H9 (cell line): ENCODE results near the gene DEPDC5. TPM values are rescaled to one million over a fixed set of nuclear protein-coding genes. Genes with fewer than 3 reads are reported as not detected.

Source experiments
- DNase-seq: peaks from one replicate; pipeline ENCODE4 v3.0.0-alpha.2; 2017
- H2AFZ ChIP-seq: one replicate; pipeline ENCODE4 v1.6.1; 2013; ENCODE audit warnings: mild to moderate bottlenecking, low read length, control low read depth, moderate library complexity
- H2AK5ac ChIP-seq: 2 replicates; pipeline ENCODE4 v1.6.1; 2013; ENCODE audit warnings: low read length, control low read depth, mixed read lengths; ENCODE audit not compliant: insufficient read length
- H2BK120ac ChIP-seq: one replicate; pipeline ENCODE4 v1.6.1; 2013; ENCODE audit warnings: low read depth, mild to moderate bottlenecking, low read length, control low read depth, inconsistent platforms; ENCODE audit not compliant: poor library complexity, severe bottlenecking
- H2BK12ac ChIP-seq: 2 replicates; pipeline ENCODE4 v1.6.1; 2013; ENCODE audit warnings: low read length, control low read depth, mixed read lengths, low read depth; ENCODE audit not compliant: insufficient read length
- H2BK15ac ChIP-seq: 2 replicates; pipeline ENCODE4 v1.6.1; 2013; ENCODE audit warnings: low read depth, low read length, control low read depth
- H2BK20ac ChIP-seq: one replicate; pipeline ENCODE4 v1.6.1; 2013; ENCODE audit warnings: low read depth, mild to moderate bottlenecking, low read length, control low read depth, inconsistent platforms; ENCODE audit not compliant: poor library complexity, severe bottlenecking
- H2BK5ac ChIP-seq: 2 replicates; pipeline ENCODE4 v1.6.1; 2013; ENCODE audit warnings: low read length, control low read depth, mixed read lengths; ENCODE audit not compliant: insufficient read length
- H3K14ac ChIP-seq: 2 replicates; pipeline ENCODE4 v1.6.1; 2013; ENCODE audit warnings: low read length, control low read depth; ENCODE audit not compliant: insufficient read depth
- H3K18ac ChIP-seq: 2 replicates; pipeline ENCODE4 v1.6.1; 2013; ENCODE audit warnings: low read depth, mild to moderate bottlenecking, mixed read lengths, low read length, control low read depth; ENCODE audit not compliant: insufficient read length
- H3K23ac ChIP-seq: 2 replicates; pipeline ENCODE4 v1.6.1; 2013; ENCODE audit warnings: low read length, control low read depth, mixed read lengths, low read depth; ENCODE audit not compliant: insufficient read length
- H3K23me2 ChIP-seq: 2 replicates; pipeline ENCODE4 v1.6.1; 2013; ENCODE audit warnings: low read depth, mild to moderate bottlenecking, mixed read lengths, low read length, control low read depth; ENCODE audit not compliant: insufficient read length, poor library complexity, severe bottlenecking
- H3K27ac ChIP-seq: 2 replicates; pipeline ENCODE4 v1.5.1; 2013; ENCODE audit warnings: low read length, control low read depth, mixed read lengths, low read depth; ENCODE audit not compliant: insufficient read length
- H3K27me3 ChIP-seq: 2 replicates; pipeline ENCODE4 v1.6.1; 2013; ENCODE audit warnings: low read length, control low read depth, inconsistent platforms; ENCODE audit not compliant: insufficient read depth
- H3K4ac ChIP-seq: 2 replicates; pipeline ENCODE4 v1.6.1; 2013; ENCODE audit warnings: low read depth, mild to moderate bottlenecking, control low read depth, inconsistent platforms, low read length, moderate library complexity
- H3K4me1 ChIP-seq: 2 replicates; pipeline ENCODE4 v1.6.1; 2013; ENCODE audit warnings: low read length, control low read depth, inconsistent platforms; ENCODE audit not compliant: insufficient read depth
- H3K4me2 ChIP-seq: 2 replicates; pipeline ENCODE4 v1.6.1; 2013; ENCODE audit warnings: low read length, control low read depth, mixed read lengths; ENCODE audit not compliant: insufficient read length, insufficient read depth
- H3K56ac ChIP-seq: 2 replicates; pipeline ENCODE4 v1.6.1; 2013; ENCODE audit warnings: low read depth, mild to moderate bottlenecking, mixed read lengths, low read length, control low read depth; ENCODE audit not compliant: insufficient read length
- H3K79me1 ChIP-seq: 2 replicates; pipeline ENCODE4 v1.6.1; 2013; ENCODE audit warnings: low read depth, mild to moderate bottlenecking, moderate library complexity, low read length, control low read depth, inconsistent platforms; ENCODE audit not compliant: insufficient read depth, poor library complexity, severe bottlenecking
- H3K79me2 ChIP-seq: 2 replicates; pipeline ENCODE4 v1.6.1; 2013; ENCODE audit warnings: low read length, control low read depth, inconsistent platforms; ENCODE audit not compliant: insufficient read depth
- H3K9ac ChIP-seq: 2 replicates; pipeline ENCODE4 v1.6.1; 2013; ENCODE audit warnings: low read length, control low read depth, mixed read lengths; ENCODE audit not compliant: insufficient read length; ENCODE audit errors: extremely low read depth
- H3K9me3 ChIP-seq: one replicate; pipeline ENCODE4 v1.6.1; 2013; ENCODE audit warnings: low read depth, low read length, inconsistent platforms; ENCODE audit not compliant: control insufficient read depth
- H3T11ph ChIP-seq: one replicate; pipeline ENCODE4 v1.6.1; 2013; ENCODE audit warnings: mild to moderate bottlenecking, low read length, control low read depth, inconsistent platforms
- H4K20me1 ChIP-seq: one replicate; pipeline ENCODE4 v1.6.1; 2013; ENCODE audit not compliant: control insufficient read depth, insufficient read length, insufficient read depth
- H4K5ac ChIP-seq: 2 replicates; pipeline ENCODE4 v1.6.1; 2013; ENCODE audit warnings: low read depth, mild to moderate bottlenecking, mixed read lengths, low read length, control low read depth; ENCODE audit not compliant: insufficient read length
- H4K8ac ChIP-seq: replicated peaks from 2 replicates; pipeline ENCODE4 v1.6.1; 2013; ENCODE audit warnings: low read length, control low read depth, mixed read lengths, low read depth; ENCODE audit not compliant: insufficient read length
- H4K91ac ChIP-seq: 2 replicates; pipeline ENCODE4 v1.6.1; 2013; ENCODE audit warnings: low read depth, mild to moderate bottlenecking, moderate library complexity, mixed read lengths, low read length, control low read depth; ENCODE audit not compliant: insufficient read length
- H3K27ac Mint-ChIP-seq, 3 experiments: 2 replicates in 2 of 3; 3 replicates in 1 of 3; pipeline ENCODE4 v1.8.0; 2020 to 2021; ENCODE audit warnings: mixed read lengths in 3 of 3, mild to moderate bottlenecking in 1 of 3, moderate library complexity in 1 of 3
- H3K27me3 Mint-ChIP-seq: 2 replicates; pipeline ENCODE4 v1.8.0; 2021; ENCODE audit warnings: low read depth, mild to moderate bottlenecking, moderate library complexity, mixed read lengths
- H3K36me3 Mint-ChIP-seq, 3 experiments: 2 replicates in 2 of 3; 3 replicates in 1 of 3; pipeline ENCODE4 v1.8.0; 2020 to 2021; ENCODE audit warnings: low read depth in 3 of 3, mixed read lengths in 3 of 3; ENCODE audit not compliant: insufficient read depth in 1 of 3
- H3K4me1 Mint-ChIP-seq, 2 experiments: 2 replicates each; pipeline ENCODE4 v1.8.0; 2020; ENCODE audit warnings: mixed read lengths in 2 of 2
- H3K4me3 Mint-ChIP-seq, 2 experiments: 2 replicates in 1 of 2; 3 replicates in 1 of 2; pipeline ENCODE4 v1.8.0; 2020 to 2021; ENCODE audit warnings: mild to moderate bottlenecking in 2 of 2, mixed read lengths in 2 of 2, moderate library complexity in 1 of 2
- H3K9me3 Mint-ChIP-seq, 2 experiments: 2 replicates in 1 of 2; 3 replicates in 1 of 2; pipeline ENCODE4 v1.8.0; 2020; ENCODE audit warnings: mild to moderate bottlenecking in 2 of 2, mixed read lengths in 2 of 2, moderate library complexity in 1 of 2
- WGBS: extraction: QIAGEN DNeasy Blood & Tissue Kit; methylation state at CpG from one replicate; pipeline ENCODE4 v1.1.7; 2013; ENCODE audit warnings: missing lambda C conversion rate, low lambda C conversion rate, mixed read lengths; ENCODE audit not compliant: insufficient read length; ENCODE audit errors: extremely low coverage; 5-methylcytosine and 5-hydroxymethylcytosine counted together
- total RNA-seq: library from RNA; stranded (reverse); gene quantifications from 2 replicates; pipeline ENCODE4 v1.2.1, GENCODE V29; 2021
- TF ChIP-seq, protein P1 (sequence below): fragments of 200-600 bp; sonication (generic); conservative IDR thresholded peaks from 3 replicates; pipeline ENCODE4 v1.8.0; 2021; ENCODE audit warnings: antibody characterized with exemption, mild to moderate bottlenecking

Gene DEPDC5
- total RNA-seq, 1 experiment from 2014 or later: 29.2 TPM

DNA sequence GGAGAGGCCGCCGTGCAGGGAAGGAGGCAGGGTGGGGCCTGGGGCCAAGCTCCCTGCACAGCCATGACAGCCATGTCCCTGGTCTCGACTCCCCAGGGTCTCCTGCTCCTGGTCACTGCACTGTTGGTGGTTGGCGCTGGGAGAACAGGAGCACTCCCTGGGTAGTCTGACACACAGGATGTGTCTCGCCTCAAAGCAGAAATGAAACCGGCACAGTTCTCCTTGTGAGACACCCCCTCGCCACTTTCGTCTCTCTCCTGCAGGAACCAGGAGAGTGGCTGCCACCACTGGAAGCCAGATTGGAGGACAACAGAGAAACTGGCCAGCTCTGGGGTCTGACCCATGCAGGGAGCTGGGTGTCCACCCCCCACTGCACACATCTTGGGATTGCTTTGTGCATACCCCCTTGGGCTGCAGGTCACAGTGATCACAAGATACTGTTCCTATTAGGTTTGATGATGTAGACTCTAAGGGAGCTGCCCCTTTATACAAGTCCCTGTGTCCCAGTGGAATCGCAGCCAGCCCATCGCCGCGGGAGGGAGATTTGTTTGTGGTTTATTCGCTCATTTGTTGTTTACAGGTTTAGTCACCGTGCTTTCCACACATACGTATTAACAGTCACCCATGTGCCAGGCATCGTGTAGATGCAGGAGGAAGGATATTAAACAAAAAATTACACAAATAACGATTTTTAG lies 163.6 kb downstream of the DEPDC5 start:
- Mint-ChIP-seq H3K9me3 (no peaks in the 10 kb centered on the region), H3K27ac (peak overlapping the region in 2 of 3 experiments; percentile 7 to 9; a peak in 3 of 7 replicates), H3K4me3 (no peak overlapping the region), H3K27me3 (peaks cover 1% of the 10 kb centered on the region), H3K36me3 (no peaks in the 10 kb centered on the region), H3K4me1 (peaks cover 0 to 5% of the 10 kb centered on the region in 2 experiments; a peak in 1 of 4 replicates)
- Histone ChIP-seq H3K56ac (no peak overlapping the region), H2BK12ac (no peak overlapping the region), H3K9ac (no peak overlapping the region), H2BK5ac (no peak overlapping the region), H3K27ac (no peak overlapping the region), H4K8ac (no peak overlapping the region), H3K79me1 (no peaks in the 10 kb centered on the region), H2BK120ac (no peak overlapping the region), H3K18ac (no peak overlapping the region), H4K20me1 (no peaks in the 10 kb centered on the region), H3K79me2 (no peaks in the 10 kb centered on the region), H3K14ac (no peak overlapping the region; the same call in 1 of the 2 replicates), H2AK5ac (no peak overlapping the region), H4K5ac (no peak overlapping the region), H3K4me1 (no peaks in the 10 kb centered on the region; the same call in 1 of the 2 replicates), H3K9me3 (no peaks in the 10 kb centered on the region), H2BK15ac (no peak overlapping the region), H3T11ph (no peak overlapping the region), H3K4me2 (no peak overlapping the region), H3K23ac (no peak overlapping the region), H4K91ac (no peak overlapping the region), H2AFZ (no peak overlapping the region), H2BK20ac (no peak overlapping the region), H3K27me3 (no peaks in the 10 kb centered on the region), H3K4ac (no peak overlapping the region), H3K23me2 (no peaks in the 10 kb centered on the region)
- no CpG with 5 or more reads among the region's 17 CpGs for WGBS
- TF ChIP-seq, protein P1, sequence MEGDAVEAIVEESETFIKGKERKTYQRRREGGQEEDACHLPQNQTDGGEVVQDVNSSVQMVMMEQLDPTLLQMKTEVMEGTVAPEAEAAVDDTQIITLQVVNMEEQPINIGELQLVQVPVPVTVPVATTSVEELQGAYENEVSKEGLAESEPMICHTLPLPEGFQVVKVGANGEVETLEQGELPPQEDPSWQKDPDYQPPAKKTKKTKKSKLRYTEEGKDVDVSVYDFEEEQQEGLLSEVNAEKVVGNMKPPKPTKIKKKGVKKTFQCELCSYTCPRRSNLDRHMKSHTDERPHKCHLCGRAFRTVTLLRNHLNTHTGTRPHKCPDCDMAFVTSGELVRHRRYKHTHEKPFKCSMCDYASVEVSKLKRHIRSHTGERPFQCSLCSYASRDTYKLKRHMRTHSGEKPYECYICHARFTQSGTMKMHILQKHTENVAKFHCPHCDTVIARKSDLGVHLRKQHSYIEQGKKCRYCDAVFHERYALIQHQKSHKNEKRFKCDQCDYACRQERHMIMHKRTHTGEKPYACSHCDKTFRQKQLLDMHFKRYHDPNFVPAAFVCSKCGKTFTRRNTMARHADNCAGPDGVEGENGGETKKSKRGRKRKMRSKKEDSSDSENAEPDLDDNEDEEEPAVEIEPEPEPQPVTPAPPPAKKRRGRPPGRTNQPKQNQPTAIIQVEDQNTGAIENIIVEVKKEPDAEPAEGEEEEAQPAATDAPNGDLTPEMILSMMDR: no peak
- no peak for DNase-seq
